Measurements from ENCODE around the gene PRMT6. TPM values are rescaled to one million over a fixed set of nuclear protein-coding genes. Genes with fewer than 3 reads are reported as not detected.

PRMT6 gene
- 10.4 and 14.5 TPM in 2 replicates for total RNA-seq

GRCh38 chr1:107056426-107057196 is at the start of gene PRMT6:
PRMT6 (plus strand) TSS chr1:107056674; CDS start chr1:107056716, 42 bp downstream.

Other genes starting within 250 kb of the PRMT6 start
- gene NTNG1, start 84.4 kb downstream of the PRMT6 start, total RNA-seq: 0.14 and 1.7 TPM in 2 replicates